ENCODE data around the gene PWWP2A.
"Not testable (repeated sequence)": the region's sequence is repeated elsewhere in the genome, so short reads cannot be mapped to it uniquely, and the experiment has no call there.

Gene PWWP2A

GRCh38 chr5:160071516-160071915 lies 47.7 kb downstream of the PWWP2A start:
- DNase-seq, result no peak

- not testable (repeated sequence) for DNase-seq
These were observed 50.1 kb downstream of the PWWP2A start for GRCh38 chr5:160069120-160069519.

- no peak for DNase-seq
These were observed 54.1 kb downstream of the PWWP2A start for GRCh38 chr5:160064995-160065614.

GRCh38 chr5:160064417-160064810 lies 54.8 kb downstream of the PWWP2A start:
- no peak for DNase-seq

GRCh38 chr5:160061770-160062169 lies 57.5 kb downstream of the PWWP2A start:
- no peak for DNase-seq

- DNase-seq, result no peak
These were observed 59.2 kb downstream of the PWWP2A start for GRCh38 chr5:160060001-160060400.

GRCh38 chr5:160057256-160057655 lies 62.0 kb downstream of the PWWP2A start:
- no peak for DNase-seq

GRCh38 chr5:160054831-160055230 lies 64.4 kb downstream of the PWWP2A start:
- no peak for DNase-seq

- no peak for DNase-seq
These were observed 65.2 kb downstream of the PWWP2A start for GRCh38 chr5:160054047-160054446.

GRCh38 chr5:160049099-160049498 lies 70.2 kb downstream of the PWWP2A start:
- DNase-seq, result no peak

GRCh38 chr5:160048131-160048530 lies 71.1 kb downstream of the PWWP2A start:
- DNase-seq, result no peak

GRCh38 chr5:160047423-160047822 lies 71.8 kb downstream of the PWWP2A start:
- DNase-seq, result no peak

- no peak for DNase-seq
These were observed 74.3 kb downstream of the PWWP2A start for GRCh38 chr5:160044967-160045366.

GRCh38 chr5:160044391-160044804 lies 74.9 kb downstream of the PWWP2A start:
- DNase-seq, result no peak

- DNase-seq, result no peak
These were observed 76.6 kb downstream of the PWWP2A start for GRCh38 chr5:160042671-160043070.
